ENCODE results near the gene KCTD1. TPM values are rescaled to one million over a fixed set of nuclear protein-coding genes. Genes with fewer than 3 reads are reported as not detected.

Gene KCTD1
- total and polyA plus RNA-seq, 8 donors: 12.1 to 21.7 (median 16.8) TPM

- no peak for TF ChIP-seq CTCF (IDR thresholded peaks at IDR 0.05)
- no peaks in the 10 kb centered on the region for H3K4me1 ChIP-seq
- H3K27me3 ChIP-seq: no peaks in the 10 kb centered on the region
- intact Hi-C loops (cut with DNase I): no loop called here
- no peaks in the 10 kb centered on the region for H3K9me3 ChIP-seq
- ATAC-seq: no peak
- no peak overlapping the region for H3K27ac ChIP-seq
- no peak overlapping the region for H3K4me3 ChIP-seq
- no peaks in the 10 kb centered on the region for H3K36me3 ChIP-seq
- no peak for DNase-seq
These were observed 71.7 kb downstream of the KCTD1 start for GRCh38 chr18:26476697-26477096.

GRCh38 chr18:26474542-26474941 lies 73.8 kb downstream of the KCTD1 start:
- ATAC-seq (no peak), DNase-seq (no peak)
- Histone ChIP-seq H3K36me3 (no peaks in the 10 kb centered on the region), H3K4me3 (no peak overlapping the region), H3K4me1 (no peaks in the 10 kb centered on the region), H3K27me3 (no peaks in the 10 kb centered on the region), H3K9me3 (no peaks in the 10 kb centered on the region), H3K27ac (no peak overlapping the region)
- no peak for TF ChIP-seq CTCF (IDR thresholded peaks at IDR 0.05)
- intact Hi-C loops (cut with DNase I): no loop called here

GRCh38 chr18:26473672-26474071 lies 74.7 kb downstream of the KCTD1 start:
- no peak for ATAC-seq
- intact Hi-C loops (cut with DNase I): no loop called here
- Histone ChIP-seq H3K9me3 (no peaks in the 10 kb centered on the region), H3K4me3 (no peak overlapping the region), H3K4me1 (no peaks in the 10 kb centered on the region), H3K36me3 (no peaks in the 10 kb centered on the region), H3K27ac (no peak overlapping the region), H3K27me3 (no peaks in the 10 kb centered on the region)
- no peak for DNase-seq
- TF ChIP-seq CTCF (IDR thresholded peaks at IDR 0.05): no peak

- DNase-seq (no peak), ATAC-seq (no peak)
- no peak overlapping the region for H3K27ac ChIP-seq
- H3K4me1 ChIP-seq: no peaks in the 10 kb centered on the region
- no peak for TF ChIP-seq CTCF (IDR thresholded peaks at IDR 0.05)
- H3K9me3 ChIP-seq: no peaks in the 10 kb centered on the region
- no peaks in the 10 kb centered on the region for H3K27me3 ChIP-seq
- H3K36me3 ChIP-seq: no peaks in the 10 kb centered on the region
- no peak overlapping the region for H3K4me3 ChIP-seq
- intact Hi-C loops (cut with DNase I): no loop called here
These were observed 76.5 kb downstream of the KCTD1 start for GRCh38 chr18:26471826-26472225.

GRCh38 chr18:26471027-26471426 lies 77.3 kb downstream of the KCTD1 start:
- no peak overlapping the region for H3K27ac ChIP-seq
- H3K36me3 ChIP-seq: no peaks in the 10 kb centered on the region
- TF ChIP-seq CTCF (IDR thresholded peaks at IDR 0.05): no peak
- intact Hi-C loops (cut with DNase I): no loop called here
- no peak overlapping the region for H3K4me3 ChIP-seq
- no peak for DNase-seq
- no peaks in the 10 kb centered on the region for H3K9me3 ChIP-seq
- ATAC-seq: no peak
- H3K27me3 ChIP-seq: no peaks in the 10 kb centered on the region
- H3K4me1 ChIP-seq: no peaks in the 10 kb centered on the region

All from left lung (tissue), 10 donors.